CD4-positive, alpha-beta T cell treated with Interleukin-15 for 4 hours (primary cell): ENCODE measurements around the gene INKA1.
"Not testable (repeated sequence)": the region's sequence is repeated elsewhere in the genome, so short reads cannot be mapped to it uniquely, and the experiment has no call there.

Source experiments
- DNase-seq: peaks from one replicate; pipeline ENCODE4 v3.0.0-alpha.2; 2020; ENCODE audit warnings: low spot score

Gene INKA1

GRCh38 chr3:49807431-49808114 lies 4.5 kb downstream of the INKA1 start:
- no peak for DNase-seq

DNA sequence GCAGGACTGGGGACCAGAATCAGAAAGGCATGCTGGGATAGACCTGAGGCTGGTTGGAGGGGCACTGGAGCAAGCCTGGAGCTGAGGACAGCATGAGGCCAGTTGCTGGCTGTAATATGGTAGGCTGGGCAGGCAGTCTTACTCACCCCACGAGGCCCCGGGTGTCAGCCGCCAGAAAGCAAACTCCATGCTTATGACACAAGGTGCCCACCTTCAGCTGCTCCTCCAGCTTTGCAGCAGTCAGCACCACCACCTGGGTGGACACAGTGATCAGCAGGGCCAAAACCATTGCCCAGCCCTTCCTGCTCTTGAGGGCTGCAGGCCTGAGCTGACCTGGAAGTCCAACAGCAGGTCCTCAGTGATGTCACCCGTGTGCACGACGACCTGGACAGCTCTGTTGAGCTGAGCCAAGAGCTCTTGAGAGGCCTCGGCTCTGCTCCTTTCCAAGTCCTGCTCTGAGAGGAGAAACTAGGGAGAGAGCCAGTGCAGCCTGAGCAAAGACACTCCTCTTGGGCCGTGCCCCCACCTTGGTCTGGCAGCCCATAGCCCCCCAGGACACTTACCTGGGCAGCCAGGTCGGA lies 9.9 kb downstream of the INKA1 start:
- no peak for DNase-seq

- peak; percentile 48 for DNase-seq
Observed at GRCh38 chr3:49813497-49814174, 10.6 kb downstream of the INKA1 start, which contains the start of gene UBA7. Gene UBA7 (minus strand): TSS chr3:49813953. CDS start chr3:49813787, 166 bp downstream.

- not testable (repeated sequence) for DNase-seq
Observed at GRCh38 chr3:49823131-49823530, 20.1 kb downstream of the INKA1 start.

DNA sequence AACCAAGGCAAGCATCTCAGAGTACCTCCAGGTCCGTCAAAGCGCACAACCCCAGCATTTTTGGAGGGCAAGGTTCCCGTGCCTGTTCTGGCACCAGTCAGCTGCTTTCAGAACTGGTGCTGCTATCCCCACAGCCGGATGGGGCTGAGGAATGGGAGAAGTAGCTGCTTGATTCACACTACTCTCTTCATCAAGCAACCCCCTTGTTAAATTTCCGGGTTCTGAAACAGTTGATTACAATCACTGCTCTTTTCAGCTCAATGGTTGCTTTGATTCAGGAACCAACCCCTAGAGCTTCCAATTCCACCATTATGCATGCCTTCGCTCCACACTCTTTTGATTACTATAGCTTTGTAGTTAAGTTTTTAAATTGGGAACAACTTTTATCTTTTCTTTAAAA lies 23.0 kb downstream of the INKA1 start:
- DNase-seq = no peak

DNA sequence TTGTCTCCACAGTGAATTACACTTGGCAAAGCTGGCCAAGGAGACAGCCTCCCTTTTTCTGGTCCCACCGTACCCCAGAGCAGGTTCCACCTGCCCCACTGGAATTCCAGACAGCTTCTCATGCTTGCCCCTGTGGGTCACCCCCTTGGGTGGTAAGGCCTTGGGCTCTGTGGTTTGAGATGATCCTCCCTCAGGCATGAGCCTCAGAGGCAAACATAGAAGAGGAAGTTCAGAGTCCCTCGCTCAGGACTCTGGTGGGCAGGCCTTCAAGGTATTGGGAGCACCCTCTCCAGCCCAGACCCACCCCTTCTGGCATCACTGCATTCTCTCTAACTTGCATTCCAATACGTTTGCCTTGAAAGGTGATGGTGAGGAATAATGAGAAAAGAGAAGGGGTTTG lies 28.3 kb downstream of the INKA1 start:
- DNase-seq = no peak

- peak; percentile 85 for DNase-seq
Observed at GRCh38 chr3:49839193-49839809, 36.2 kb downstream of the INKA1 start.

DNA sequence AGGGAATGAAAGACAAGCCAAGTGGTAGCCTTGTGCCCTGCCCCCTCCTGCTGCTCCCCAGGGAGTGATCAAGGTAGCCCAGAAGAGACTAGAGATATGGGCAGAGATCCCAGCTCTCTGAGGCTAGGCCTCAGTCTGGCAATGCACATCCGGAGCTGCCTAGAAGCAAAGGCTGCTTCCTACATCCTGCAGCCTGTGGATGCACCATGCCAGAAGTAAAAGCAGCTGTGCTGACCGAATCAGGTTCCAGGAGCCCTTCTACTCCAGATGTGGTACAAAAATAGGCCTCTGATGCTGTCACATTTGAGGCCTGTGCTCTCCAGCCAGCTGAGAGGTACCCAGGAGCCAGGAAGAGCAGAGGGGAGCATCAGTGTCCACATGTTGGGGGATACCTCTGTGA lies 37.3 kb downstream of the INKA1 start:
- DNase-seq = no peak

DNA sequence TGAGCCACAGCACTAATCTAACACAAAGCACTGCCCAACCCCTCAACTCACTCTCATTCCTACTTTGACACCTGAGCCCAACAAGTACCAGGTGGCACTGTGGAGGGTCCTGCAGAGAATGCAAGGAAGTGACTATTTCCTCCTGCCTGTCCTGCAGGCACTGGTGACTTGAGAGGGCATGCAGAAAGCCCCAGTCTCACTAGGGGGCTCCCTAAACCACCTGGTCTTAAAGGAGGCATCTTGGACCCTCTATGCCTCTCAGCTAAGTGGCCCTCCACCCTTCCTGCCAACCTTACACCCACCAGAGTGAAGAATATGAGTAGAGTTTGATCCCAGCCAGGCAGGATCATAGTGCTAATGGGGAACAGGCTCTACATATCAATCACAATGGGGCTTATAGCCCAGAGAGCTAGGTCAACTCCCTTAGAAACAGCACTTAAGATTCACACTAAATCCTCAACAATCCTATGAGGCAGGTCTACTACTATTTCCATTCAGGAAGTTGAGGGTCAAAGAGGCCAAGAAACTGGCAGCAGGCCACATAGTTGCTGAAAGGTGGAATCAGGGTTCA lies 38.1 kb downstream of the INKA1 start:
- DNase-seq = no peak

GRCh38 chr3:49841806-49842205 lies 38.7 kb downstream of the INKA1 start:
- no peak for DNase-seq

DNA sequence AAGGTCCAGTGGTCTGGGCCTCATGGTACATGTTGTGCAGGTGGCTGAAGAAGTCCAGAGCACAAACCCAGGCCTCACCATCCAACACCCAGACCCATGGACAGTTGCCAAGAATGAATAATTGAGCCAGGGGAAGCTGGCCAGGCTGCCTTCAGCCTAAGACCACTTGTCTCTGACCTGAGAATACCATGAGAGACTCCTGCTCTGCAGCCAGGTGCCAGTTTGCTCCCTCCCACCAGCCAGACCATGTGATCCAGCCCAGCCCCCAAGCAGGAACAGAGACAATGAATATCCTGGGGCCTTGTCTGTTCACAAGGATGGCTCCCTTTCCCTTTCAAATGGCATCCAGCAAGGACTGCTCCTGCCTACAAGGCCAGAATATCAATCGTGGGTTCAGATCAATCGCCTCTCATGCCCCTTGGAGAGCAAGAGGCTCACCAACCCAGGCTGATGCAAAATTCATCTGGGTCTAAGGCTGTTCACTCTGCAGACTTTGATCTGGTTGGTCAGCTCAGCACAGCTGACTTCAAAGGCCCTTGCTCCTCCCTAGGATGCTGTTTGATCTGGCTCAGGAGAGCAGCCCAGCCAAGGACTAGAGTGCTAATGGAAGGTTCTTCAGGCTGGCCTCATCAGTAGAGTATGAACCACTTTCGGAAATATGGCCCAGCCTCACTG lies 39.9 kb downstream of the INKA1 start:
- no peak for DNase-seq

DNA sequence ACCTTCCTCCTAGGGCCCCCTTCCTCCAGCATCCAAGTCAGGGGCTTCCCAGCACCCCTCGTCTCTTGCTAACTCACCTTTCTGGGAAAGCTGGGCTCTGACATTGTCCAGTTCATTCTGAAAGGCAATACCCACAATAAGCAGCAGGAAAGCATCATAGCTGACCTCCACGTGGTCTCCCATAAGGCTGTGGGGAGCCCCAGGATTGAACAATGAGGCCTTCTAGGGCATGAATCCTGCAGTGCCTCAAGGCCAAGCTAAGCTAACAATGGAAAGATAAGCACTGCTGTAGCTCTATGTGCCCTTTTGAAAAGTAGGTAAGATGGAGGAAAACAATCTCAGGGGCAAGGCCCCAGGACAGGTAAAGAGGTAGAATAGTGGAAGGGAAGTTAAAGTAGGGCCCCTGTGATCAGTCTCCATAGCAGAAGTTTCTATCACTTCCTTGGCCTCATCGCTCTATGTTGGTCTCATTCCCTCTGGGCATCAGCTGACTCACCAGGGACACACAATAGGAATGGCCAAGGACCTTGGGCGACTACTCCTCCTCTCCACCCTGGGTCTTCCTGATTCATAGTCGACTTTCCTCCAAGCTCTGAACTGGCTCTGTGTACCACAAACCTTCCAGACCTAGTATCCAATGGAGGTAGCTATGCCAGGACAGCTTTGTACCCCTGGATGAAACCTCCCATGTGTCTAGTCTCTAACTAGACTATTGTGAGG lies 41.6 kb downstream of the INKA1 start:
- DNase-seq = no peak

GRCh38 chr3:49845694-49846093 lies 42.6 kb downstream of the INKA1 start:
- DNase-seq = no peak
